22Rv1 (cell line): Measurements from ENCODE around the gene INPP1.

Source experiments
- ZFX ChIP-seq: fragments of 450-650 bp; IDR thresholded peaks from 2 replicates; pipeline ENCODE4 v1.6.1; 2017; ENCODE audit warnings: antibody characterized with exemption, borderline replicate concordance
- TF ChIP-seq, protein P1 (sequence below): fragments of 450-650 bp; IDR thresholded peaks from 2 replicates; pipeline ENCODE4 v1.5.1; 2017; ENCODE audit warnings: mild to moderate bottlenecking

DNA sequence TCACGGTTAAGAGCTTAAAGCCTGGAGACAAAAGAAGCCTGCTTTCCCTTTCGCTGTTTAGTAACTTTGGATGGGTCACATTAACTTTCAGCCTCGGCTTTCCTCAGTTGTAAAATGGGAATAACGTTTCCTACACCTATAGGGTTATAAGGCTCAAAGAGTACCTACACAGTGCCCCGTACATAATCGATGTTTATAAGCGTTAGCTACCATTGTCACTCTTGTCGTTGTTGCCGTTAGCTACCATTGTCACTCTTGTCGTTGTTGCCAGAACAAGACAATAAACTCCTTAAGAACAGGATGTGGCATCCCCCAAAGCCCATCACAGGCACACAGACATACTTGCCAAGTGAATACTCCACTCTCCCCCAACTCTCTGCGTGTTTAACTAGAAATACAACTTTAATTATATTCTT, 63.9 kb downstream of the INPP1 start:
- TF ChIP-seq, protein P1, sequence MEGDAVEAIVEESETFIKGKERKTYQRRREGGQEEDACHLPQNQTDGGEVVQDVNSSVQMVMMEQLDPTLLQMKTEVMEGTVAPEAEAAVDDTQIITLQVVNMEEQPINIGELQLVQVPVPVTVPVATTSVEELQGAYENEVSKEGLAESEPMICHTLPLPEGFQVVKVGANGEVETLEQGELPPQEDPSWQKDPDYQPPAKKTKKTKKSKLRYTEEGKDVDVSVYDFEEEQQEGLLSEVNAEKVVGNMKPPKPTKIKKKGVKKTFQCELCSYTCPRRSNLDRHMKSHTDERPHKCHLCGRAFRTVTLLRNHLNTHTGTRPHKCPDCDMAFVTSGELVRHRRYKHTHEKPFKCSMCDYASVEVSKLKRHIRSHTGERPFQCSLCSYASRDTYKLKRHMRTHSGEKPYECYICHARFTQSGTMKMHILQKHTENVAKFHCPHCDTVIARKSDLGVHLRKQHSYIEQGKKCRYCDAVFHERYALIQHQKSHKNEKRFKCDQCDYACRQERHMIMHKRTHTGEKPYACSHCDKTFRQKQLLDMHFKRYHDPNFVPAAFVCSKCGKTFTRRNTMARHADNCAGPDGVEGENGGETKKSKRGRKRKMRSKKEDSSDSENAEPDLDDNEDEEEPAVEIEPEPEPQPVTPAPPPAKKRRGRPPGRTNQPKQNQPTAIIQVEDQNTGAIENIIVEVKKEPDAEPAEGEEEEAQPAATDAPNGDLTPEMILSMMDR = no peak
- no peak for TF ChIP-seq ZFX
